Heart right ventricle (tissue), 16 donors: ENCODE data around the gene SDK2. TPM values are rescaled to one million over a fixed set of nuclear protein-coding genes. Genes with fewer than 3 reads are reported as not detected.
A peak's percentile ranks its signal among the peaks of the same experiment; 100 is the strongest.

Experiments used
- ATAC-seq, 8 donors: fragments of 200-7000 bp; cut with Tn5 transposase; one replicate each; pipeline ENCODE4 v1.9.1; 2020; ENCODE audit warnings: mild to moderate bottlenecking in 8 of 8, moderate library complexity in 8 of 8, moderate number of reproducible peaks in 1 of 8
- DNase-seq, 2 donors: peaks; one replicate each; pipeline ENCODE4 v3.0.0-alpha.2; 2020
- H3K27ac ChIP-seq, 10 donors: fragments of 200-600 bp; sonication (generic) in 2 of 10; one replicate each; pipeline versions ENCODE4 v1.5.0 to v1.8.0; 2020 to 2022; ENCODE audit warnings: mild to moderate bottlenecking in 3 of 10
- H3K27me3 ChIP-seq, 7 donors: fragments of 200-600 bp; one replicate each; pipeline ENCODE4 v1.8.0; 2021 to 2022; ENCODE audit warnings: mild to moderate bottlenecking in 2 of 7
- H3K36me3 ChIP-seq, 9 donors: fragments of 200-600 bp; sonication (generic) in 1 of 9; one replicate each; pipeline versions ENCODE4 v1.5.0 to v1.8.0; 2020 to 2022; ENCODE audit warnings: mild to moderate bottlenecking in 2 of 9
- H3K4me1 ChIP-seq, 9 donors: fragments of 200-600 bp; sonication (generic) in 1 of 9; one replicate each; pipeline versions ENCODE4 v1.5.0 to v1.8.0; 2020 to 2022; ENCODE audit warnings: mild to moderate bottlenecking in 4 of 9
- H3K4me3 ChIP-seq, 10 donors: fragments of 200-600 bp; sonication (generic) in 2 of 10; one replicate each; pipeline versions ENCODE4 v1.5.0 to v1.8.0; 2020 to 2022; ENCODE audit warnings: mild to moderate bottlenecking in 7 of 10, moderate library complexity in 2 of 10
- H3K9me3 ChIP-seq, 11 donors: fragments of 200-600 bp in 10 of 11; sonication (generic) in 2 of 11; one replicate each; pipeline versions ENCODE4 v1.5.0 to v1.8.0; 2013 to 2022; ENCODE audit warnings: mild to moderate bottlenecking in 2 of 11, control low read depth in 1 of 11, moderate library complexity in 1 of 11
- CTCF ChIP-seq, 9 donors: fragments of 200-600 bp; sonication (generic) in 2 of 9; IDR thresholded peaks; one replicate each; pipeline versions ENCODE4 v1.5.0 to v1.8.0; 2021 to 2022; ENCODE audit warnings: antibody characterized with exemption in 9 of 9, mild to moderate bottlenecking in 5 of 9, moderate library complexity in 1 of 9
- WGBS, 2 donors: extraction: QIAGEN DNeasy Blood & Tissue Kit; methylation state at CpG; one replicate each; pipeline ENCODE4 v1.1.7; 2013; ENCODE audit warnings: inconsistent platforms in 1 of 2; 5-methylcytosine and 5-hydroxymethylcytosine counted together
- intact Hi-C, 10 donors: fragments of 100-400 bp; cut with DNase I; formaldehyde crosslinking; loops; one replicate each; pipeline versions ENCODE4 v1.11.1 to v1.14.2; 2022
- polyA plus RNA-seq, 2 donors: library from polyadenylated mRNA; stranded (reverse); fragments of 200-250 nt; gene quantifications; one replicate each; pipeline ENCODE4 v1.2.3, GENCODE V29; 2013
- total RNA-seq, 10 donors: library from RNA; stranded (reverse); fragmentation: NEBNext Ultra II Directional in 3 of 10; extraction: Animal tissue kit (Norgen Biotek cat#: 25700) in 3 of 10; gene quantifications; one replicate each; pipeline versions ENCODE4 v1.2.1 to v1.2.4, GENCODE V29; 2021 to 2023
- donor health status: Arrhythmogenic right ventricular cardiomyopathy.
- donor health status: ischemic (EF 13 %, LVEDD 7.1; RV severe dilation, severe dysfunction).
- donor health status: healthy with polysubstance abuse.
- donor health status: DM: no; HTN: yes; CAD: no.
- donor health status: DM: no; HTN: no; CAD: no.
- donor health status: ischemic (EF 25% LVEDD 6.9; RV normal size, moderate dysfunction).
- donor health status: ischemic (EF 25% LVEDD 5.7; RV mildly dilated, moderate dysfunction).
- donor health status: healthy.
- donor health status: DM: yes; HTN: yes; CAD: no.
- donor health status: Ischemic cardiomyopathy.
- donor health status: ischemic (EF 35%, LVEDD 5.7; RV mildly dilated, moderate dysfunction).
- donor health status: nonischemic (EF 11% LVEDD 7.7; RV severe dilation, severe dysfunction).
- donor health status: DM: yes; HTN: yes; CAD: no.
- donor health status: PGD.
- donor health status: ischemic (EF 29% LVEDD 5.4; RV normal size, mild dysfunction).
- donor health status: nonischemic (EF 23%, LVEDD 6.1; RV moderate dilation, normal function).

Gene SDK2
- total and polyA plus RNA-seq, 12 donors = 0.44 to 4.2 (median 1.9) TPM

GRCh38 chr17:73481676-73482075 is 162.6 kb downstream of the SDK2 start:
- Histone ChIP-seq H3K9me3 (peaks cover 0 to 11% (median 0%) of the 10 kb centered on the region in 11 donors), H3K4me1 (peaks cover 0 to 28% (median 6%) of the 10 kb centered on the region in 9 donors), H3K36me3 (no peaks in the 10 kb centered on the region), H3K27ac (peak overlapping the region in 1 of 10 donors; percentile 66), H3K27me3 (peaks cover 0 to 5% (median 0%) of the 10 kb centered on the region in 7 donors), H3K4me3 (no peak overlapping the region)
- TF ChIP-seq CTCF (IDR thresholded peaks at IDR 0.05) = no peak
- 72 to 77% methylated on average over 12 of the region's 12 CpGs for WGBS, 2 donors
- DNase-seq (no peak), ATAC-seq (no peak)
- intact Hi-C loops = loop anchor here in 2 of 10 donors (5.0 to 10.0 kb wide), 2 partner anchors 53 to 721 kb away; partner anchors contain the start of gene RPL38 (in 1 of the 2)

- Histone ChIP-seq H3K27me3 (peaks cover 0 to 5% (median 0%) of the 10 kb centered on the region in 7 donors), H3K36me3 (no peaks in the 10 kb centered on the region), H3K9me3 (peaks cover 0 to 11% (median 0%) of the 10 kb centered on the region in 11 donors), H3K27ac (peak overlapping the region in 5 of 10 donors; percentile 22 to 77 (median 29)), H3K4me1 (peaks cover 0 to 37% (median 7%) of the 10 kb centered on the region in 9 donors), H3K4me3 (no peak overlapping the region)
- ATAC-seq = peak; percentile 80 to 93 (median 88)
- 30 to 44% methylated on average over 4 of the region's 4 CpGs for WGBS, 2 donors
- intact Hi-C loops = loop anchor here in 2 of 10 donors (5.0 to 10.0 kb wide), 2 partner anchors 54 to 722 kb away; partner anchors contain the start of gene RPL38 (in 1 of the 2)
- TF ChIP-seq CTCF (IDR thresholded peaks at IDR 0.05) = no peak
- peak; percentile 48 to 55 for DNase-seq
Measured at GRCh38 chr17:73480740-73481139, 163.5 kb downstream of the SDK2 start.

- Histone ChIP-seq H3K27ac (no peak overlapping the region), H3K9me3 (no peaks in the 10 kb centered on the region), H3K36me3 (no peaks in the 10 kb centered on the region), H3K4me3 (no peak overlapping the region), H3K27me3 (peaks cover 0 to 5% (median 0%) of the 10 kb centered on the region in 7 donors), H3K4me1 (peaks cover 0 to 48% (median 16%) of the 10 kb centered on the region in 9 donors)
- WGBS, 2 donors = 83 to 87% methylated on average over 14 of the region's 14 CpGs
- DNase-seq (no peak), ATAC-seq (no peak)
- TF ChIP-seq CTCF (IDR thresholded peaks at IDR 0.05) = no peak
- intact Hi-C loops = loop anchor here in 3 of 10 donors (5.0 to 10.0 kb wide), 2 partner anchors 53 to 56 kb away; no protein-coding TSS in a partner anchor
Measured at GRCh38 chr17:73478768-73479424, 165.3 kb downstream of the SDK2 start.

GRCh38 chr17:73478334-73478733 is 165.9 kb downstream of the SDK2 start:
- peaks cover 0 to 53% (median 18%) of the 10 kb centered on the region in 9 donors for H3K4me1 ChIP-seq
- no peak overlapping the region for H3K27ac ChIP-seq
- H3K4me3 ChIP-seq = no peak overlapping the region
- peaks cover 0 to 5% (median 0%) of the 10 kb centered on the region in 7 donors for H3K27me3 ChIP-seq
- no peak for DNase-seq
- 72 to 82% methylated on average over 11 of the region's 11 CpGs for WGBS, 2 donors
- intact Hi-C loops = loop anchor here in 3 of 10 donors (5.0 to 10.0 kb wide), 2 partner anchors 54 to 56 kb away; no protein-coding TSS in a partner anchor
- no peak for ATAC-seq
- H3K36me3 ChIP-seq = no peaks in the 10 kb centered on the region
- no peaks in the 10 kb centered on the region for H3K9me3 ChIP-seq
- TF ChIP-seq CTCF (IDR thresholded peaks at IDR 0.05) = no peak
